HepG2 (cell line): ENCODE measurements around the gene PSEN1.

Experiments used
- BORCS8-MEF2B ChIP-seq: sonication (generic); formaldehyde crosslinking; IDR thresholded peaks from 2 replicates; pipeline ENCODE4 v1.8.0; 2022; ENCODE audit warnings: mild to moderate bottlenecking, missing genetic modification reagents
- CBFB ChIP-seq: sonication (generic); formaldehyde crosslinking; IDR thresholded peaks from 2 replicates; pipeline ENCODE4 v1.4.0; 2020; ENCODE audit warnings: missing genetic modification reagents
- CEBPZ ChIP-seq: IDR thresholded peaks from 2 replicates; pipeline ENCODE4 v1.6.1; 2012; ENCODE audit warnings: low read length, improper control_type of control experiment
- EZH2 ChIP-seq: conservative IDR thresholded peaks from 2 replicates; pipeline ENCODE4 v1.6.1; 2012; ENCODE audit warnings: mild to moderate bottlenecking, low read depth, low read length, moderate library complexity
- KLF16 ChIP-seq, 2 experiments: sonication (generic) in 1 of 2; formaldehyde crosslinking in 1 of 2; IDR thresholded peaks; 2 replicates each; pipeline versions ENCODE4 v1.6.1 to v1.8.0; 2016 to 2023; ENCODE audit warnings: missing genetic modification reagents in 2 of 2, missing compliant biosample characterization in 1 of 2
- ZNF317 ChIP-seq: sonication (generic); formaldehyde crosslinking; IDR thresholded peaks from 2 replicates; pipeline ENCODE4 v1.5.0; 2020; ENCODE audit warnings: mild to moderate bottlenecking, missing genetic modification reagents
- ZNF660 ChIP-seq: sonication (generic); formaldehyde crosslinking; IDR thresholded peaks from 2 replicates; pipeline ENCODE4 v1.5.1; 2020; ENCODE audit warnings: mild to moderate bottlenecking, low read depth, missing genetic modification reagents, borderline replicate concordance

- TF ChIP-seq ZNF660 (no peak), CBFB (CRISPR knock-in tag) (no peak), CEBPZ (no peak), ZNF317 (CRISPR knock-in tag) (no peak), KLF16 (CRISPR knock-in tag; IDR thresholded peaks at IDR 0.05) (no peak), EZH2 (no peak), BORCS8-MEF2B (CRISPR knock-in tag) (no peak)
Observed at GRCh38 chr14:73168274-73168673, 32.0 kb downstream of the PSEN1 start.
